B cell (primary cell): ENCODE measurements around the gene SERGEF. TPM values are rescaled to one million over a fixed set of nuclear protein-coding genes. Genes with fewer than 3 reads are reported as not detected.

ENCODE experiments used
- ATAC-seq: fragments of 200-7000 bp; cut with Tn5 transposase; one replicate; pipeline ENCODE4 v1.10.0; 2021; ENCODE audit warnings: low read depth, mild to moderate bottlenecking, moderate number of reproducible peaks, moderate library complexity
- CTCF ChIA-PET: fragments of 350-600 bp; sonication (Branson Sonifier 250); formaldehyde crosslinking; loops from one replicate; lab custom pipeline; 2021; ENCODE audit warnings: antibody characterized with exemption, inconsistent platforms; lab: Charles Lee
- POLR2A ChIA-PET: fragments of 350-600 bp; sonication (Branson Sonifier 250); formaldehyde crosslinking; loops from one replicate; lab custom pipeline; 2021; ENCODE audit warnings: antibody characterized with exemption; lab: Charles Lee
- DNase-seq: peaks from one replicate; pipeline ENCODE4 v3.0.0; 2013
- H2AFZ ChIP-seq: 2 replicates; pipeline ENCODE4 v1.6.1; 2012; ENCODE audit warnings: mild to moderate bottlenecking, low read depth, low read length; ENCODE audit not compliant: insufficient read depth, poor library complexity, severe bottlenecking
- H3K27ac ChIP-seq, 2 donors: 1 replicate in 1 of 2; 2 replicates in 1 of 2; pipeline ENCODE4 v1.5.1; 2012 to 2013; ENCODE audit warnings: low read length in 2 of 2, mild to moderate bottlenecking in 2 of 2, moderate library complexity in 1 of 2
- H3K27me3 ChIP-seq, 4 experiments: fragments of 200-600 bp in 1 of 4; sonication (generic) in 1 of 4; replicated peaks in 1 of 4; 1 replicate in 2 of 4; 2 replicates in 2 of 4; pipeline versions ENCODE4 v1.6.1 to v1.7.0; 2013 to 2016; ENCODE audit warnings: low read length in 3 of 4, mild to moderate bottlenecking in 2 of 4, mixed read lengths in 1 of 4, moderate library complexity in 1 of 4; ENCODE audit not compliant: insufficient read depth in 4 of 4, control insufficient read depth in 3 of 4; ENCODE audit errors: control extremely low read depth in 1 of 4
- H3K36me3 ChIP-seq, 2 experiments: replicated peaks in 1 of 2; 1 replicate in 1 of 2; 2 replicates in 1 of 2; pipeline versions ENCODE4 v1.6.1 to v1.7.1; 2013; ENCODE audit warnings: low read length in 1 of 2; ENCODE audit not compliant: insufficient read depth in 2 of 2, control insufficient read depth in 1 of 2; ENCODE audit errors: control extremely low read depth in 1 of 2, extremely low read depth in 1 of 2
- H3K4me1 ChIP-seq, 2 donors: fragments of 200-600 bp in 1 of 2; sonication (generic) in 1 of 2; 1 replicate in 1 of 2; 2 replicates in 1 of 2; pipeline versions ENCODE4 v1.5.1 to v1.6.1; 2013 to 2017; ENCODE audit warnings: low read length in 2 of 2; ENCODE audit not compliant: control insufficient read depth in 2 of 2, insufficient read depth in 2 of 2
- H3K4me2 ChIP-seq: replicated peaks from 2 replicates; pipeline ENCODE3; 2012; ENCODE audit warnings: mild to moderate bottlenecking, low read depth, low read length; ENCODE audit not compliant: poor library complexity, severe bottlenecking
- H3K4me3 ChIP-seq, 5 experiments: fragments of 200-600 bp in 1 of 5; sonication (generic) in 1 of 5; 1 replicate in 3 of 5; 2 replicates in 2 of 5; pipeline versions ENCODE4 v1.5.1 to v1.7.0; 2011 to 2016; ENCODE audit warnings: low read length in 4 of 5, mild to moderate bottlenecking in 4 of 5, low read depth in 2 of 5, control low read depth in 1 of 5, moderate library complexity in 1 of 5; ENCODE audit not compliant: insufficient read depth in 1 of 5; ENCODE audit errors: control extremely low read depth in 1 of 5, extremely low read depth in 1 of 5
- H3K79me2 ChIP-seq: fragments of 200-600 bp; sonication (generic); one replicate; pipeline ENCODE4 v1.6.0; 2016; ENCODE audit warnings: low read length; ENCODE audit not compliant: control insufficient read depth, insufficient read depth
- H3K9ac ChIP-seq: fragments of 200-600 bp; sonication (generic); 2 replicates; pipeline ENCODE4 v1.6.1; 2017; ENCODE audit warnings: mild to moderate bottlenecking, low read length, moderate library complexity
- H3K9me3 ChIP-seq, 3 donors: one replicate each; pipeline versions ENCODE4 v1.6.1 to v1.7.1; 2013; ENCODE audit warnings: low read length in 2 of 3; ENCODE audit not compliant: control insufficient read depth in 2 of 3, insufficient read depth in 1 of 3; ENCODE audit errors: control extremely low read depth in 1 of 3
- H4K20me1 ChIP-seq: 2 replicates; pipeline ENCODE4 v1.6.0; 2012; ENCODE audit warnings: mild to moderate bottlenecking, low read length; ENCODE audit not compliant: insufficient read depth, control insufficient read depth, poor library complexity, severe bottlenecking
- H3K27ac Mint-ChIP-seq: one replicate; pipeline ENCODE4 v1.8.0; 2021; ENCODE audit warnings: mixed read lengths
- H3K27me3 Mint-ChIP-seq: one replicate; pipeline ENCODE4 v1.8.0; 2021; ENCODE audit warnings: mixed read lengths
- H3K4me1 Mint-ChIP-seq: one replicate; pipeline ENCODE4 v1.8.0; 2021; ENCODE audit warnings: mixed read lengths
- H3K4me3 Mint-ChIP-seq: one replicate; pipeline ENCODE4 v1.8.0; 2021; ENCODE audit warnings: mixed read lengths
- H3K9me3 Mint-ChIP-seq: one replicate; pipeline ENCODE4 v1.8.0; 2022; ENCODE audit warnings: mixed read lengths; ENCODE audit not compliant: insufficient read depth
- CTCF ChIP-seq: fragments of 200-600 bp; IDR thresholded peaks from one replicate; pipeline ENCODE4 v1.8.0; 2022; ENCODE audit warnings: antibody characterized with exemption, mild to moderate bottlenecking
- EZH2 ChIP-seq: IDR thresholded peaks from 2 replicates; pipeline ENCODE4 v1.6.1; 2012; ENCODE audit warnings: borderline replicate concordance, low read depth, mild to moderate bottlenecking, moderate library complexity, low read length; ENCODE audit not compliant: insufficient read depth, poor library complexity, severe bottlenecking
- WGBS: methylation state at CpG from one replicate; pipeline ENCODE4 v1.1.5; 2013; ENCODE audit warnings: missing lambda C conversion rate; ENCODE audit not compliant: insufficient coverage; 5-methylcytosine and 5-hydroxymethylcytosine counted together
- intact Hi-C: fragments of 100-400 bp; cut with micrococcal nuclease; formaldehyde crosslinking; loops from one replicate; pipeline ENCODE4 v1.10.0; 2022
- polyA plus RNA-seq: library from polyadenylated mRNA; depleted of rRNA; stranded (reverse); fragments of >200 nt; gene quantifications from 2 replicates; pipeline ENCODE4 v1.2.3, GENCODE V29; 2012
- total RNA-seq, 2 donors: library from RNA; stranded (reverse); fragments of 120-200 nt in 1 of 2; gene quantifications; 1 replicate in 1 of 2; 2 replicates in 1 of 2; pipeline versions ENCODE4 v1.2.3 to v1.2.4, GENCODE V29; 2013 to 2022

The SERGEF gene
- total and polyA plus RNA-seq, 2 donors (not counting 1 experiment from before 2014, with no cell fraction given), result 24.2 to 54.3 TPM

GRCh38 chr11:17748761-17749721 lies 263.8 kb downstream of the SERGEF start:
- Mint-ChIP-seq H3K4me3 (no peak overlapping the region), H3K4me1 (no peaks in the 10 kb centered on the region), H3K27ac (no peak overlapping the region), H3K9me3 (no peaks in the 10 kb centered on the region), H3K27me3 (peaks cover 33% of the 10 kb centered on the region)
- Histone ChIP-seq H3K9me3 (no peaks in the 10 kb centered on the region), H3K27me3 (no peaks in the 10 kb centered on the region), H3K4me1 (no peaks in the 10 kb centered on the region), H4K20me1 (no peaks in the 10 kb centered on the region), H3K4me2 (no peak overlapping the region), H3K4me3 (no peak overlapping the region), H3K27ac (no peak overlapping the region), H3K79me2 (no peaks in the 10 kb centered on the region), H3K9ac (no peak overlapping the region), H2AFZ (no peak overlapping the region), H3K36me3 (no peaks in the 10 kb centered on the region)
- DNase-seq, result no peak
- ATAC-seq, result no peak
- POLR2A ChIA-PET, result no interaction called here
- CTCF ChIA-PET, result no interaction called here
- intact Hi-C loops, result no loop called here
- WGBS, result 82% methylated on average over 19 of the region's 19 CpGs
- TF ChIP-seq CTCF (no peak), EZH2 (no peak)

GRCh38 chr11:17748044-17748443 lies 264.8 kb downstream of the SERGEF start:
- H3K4me3 Mint-ChIP-seq, result no peak overlapping the region
- Histone ChIP-seq H3K4me2 (no peak overlapping the region), H3K36me3 (no peaks in the 10 kb centered on the region), H3K4me3 (no peak overlapping the region), H3K79me2 (no peaks in the 10 kb centered on the region), H3K27ac (no peak overlapping the region), H3K9ac (no peak overlapping the region), H2AFZ (no peak overlapping the region), H3K9me3 (no peaks in the 10 kb centered on the region), H3K4me1 (no peaks in the 10 kb centered on the region), H3K27me3 (no peaks in the 10 kb centered on the region), H4K20me1 (no peaks in the 10 kb centered on the region)
- POLR2A ChIA-PET, result no interaction called here
- ATAC-seq (no peak), DNase-seq (no peak)
- no peak overlapping the region for H3K27ac Mint-ChIP-seq
- CTCF ChIA-PET, result no interaction called here
- H3K4me1 Mint-ChIP-seq, result no peaks in the 10 kb centered on the region
- H3K27me3 Mint-ChIP-seq, result peaks cover 34% of the 10 kb centered on the region
- 86% methylated on average over 8 of the region's 8 CpGs for WGBS
- intact Hi-C loops, result no loop called here
- TF ChIP-seq CTCF (no peak), EZH2 (no peak)
- no peaks in the 10 kb centered on the region for H3K9me3 Mint-ChIP-seq
